GM18505 (cell line): ENCODE measurements around the gene FIBCD1.

Experiments
- ATAC-seq: cut with Tn5 transposase; IDR thresholded peaks from one replicate; pipeline ENCODE4 v1.9.1; 2021; ENCODE audit not compliant: unreplicated experiment
- POLR2A ChIP-seq: IDR thresholded peaks from 4 replicates; pipeline ENCODE4 v1.6.1; 2011; ENCODE audit warnings: borderline replicate concordance; ENCODE audit not compliant: insufficient read depth, insufficient read length; ENCODE audit errors: extremely low read depth

FIBCD1 gene, protein sequence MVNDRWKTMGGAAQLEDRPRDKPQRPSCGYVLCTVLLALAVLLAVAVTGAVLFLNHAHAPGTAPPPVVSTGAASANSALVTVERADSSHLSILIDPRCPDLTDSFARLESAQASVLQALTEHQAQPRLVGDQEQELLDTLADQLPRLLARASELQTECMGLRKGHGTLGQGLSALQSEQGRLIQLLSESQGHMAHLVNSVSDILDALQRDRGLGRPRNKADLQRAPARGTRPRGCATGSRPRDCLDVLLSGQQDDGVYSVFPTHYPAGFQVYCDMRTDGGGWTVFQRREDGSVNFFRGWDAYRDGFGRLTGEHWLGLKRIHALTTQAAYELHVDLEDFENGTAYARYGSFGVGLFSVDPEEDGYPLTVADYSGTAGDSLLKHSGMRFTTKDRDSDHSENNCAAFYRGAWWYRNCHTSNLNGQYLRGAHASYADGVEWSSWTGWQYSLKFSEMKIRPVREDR

DNA sequence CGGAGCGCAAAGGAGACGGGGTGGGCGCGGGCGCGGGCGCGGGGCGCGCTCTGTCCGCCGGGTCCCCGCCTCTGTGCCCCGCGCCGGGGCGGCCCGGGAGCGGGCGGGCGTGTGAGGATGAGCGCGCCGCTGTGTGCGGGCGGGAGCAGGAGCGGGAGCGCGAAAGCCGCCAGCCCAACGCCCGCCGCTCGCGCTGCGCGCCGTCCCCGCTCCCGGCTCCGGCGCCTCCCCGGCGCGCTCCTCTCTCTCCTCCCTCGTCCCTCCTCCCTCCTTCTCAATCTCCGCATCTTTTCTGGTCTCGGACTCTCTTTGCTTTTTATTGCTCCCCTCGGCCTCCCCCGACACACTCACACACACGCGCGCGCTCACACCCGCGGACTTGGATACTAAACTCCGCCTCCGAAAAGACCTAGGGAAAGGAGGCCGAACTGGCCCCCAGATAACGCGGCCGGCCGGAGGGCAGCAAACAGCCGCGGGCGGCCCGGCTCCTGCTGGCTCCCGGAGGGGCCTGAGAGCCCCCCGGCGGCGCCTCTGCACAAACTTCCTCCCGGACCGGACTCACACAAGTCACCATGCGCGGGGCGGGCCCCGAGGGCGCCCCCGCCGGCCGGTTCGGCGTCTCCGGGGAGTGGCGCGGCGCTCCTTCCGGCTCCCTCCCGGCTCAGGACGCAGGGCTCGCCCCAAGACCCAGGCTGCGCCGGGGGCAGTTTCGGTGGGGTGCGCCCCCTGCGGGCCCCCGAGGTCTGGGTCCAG, at the start of gene FIBCD1:
TSS of gene FIBCD1 (minus strand) at position 596 of the 753 bp plus-strand sequence. CDS start 640 bp downstream, outside the sequence.
- TF ChIP-seq POLR2A, result no peak
- ATAC-seq, result no peak

DNA sequence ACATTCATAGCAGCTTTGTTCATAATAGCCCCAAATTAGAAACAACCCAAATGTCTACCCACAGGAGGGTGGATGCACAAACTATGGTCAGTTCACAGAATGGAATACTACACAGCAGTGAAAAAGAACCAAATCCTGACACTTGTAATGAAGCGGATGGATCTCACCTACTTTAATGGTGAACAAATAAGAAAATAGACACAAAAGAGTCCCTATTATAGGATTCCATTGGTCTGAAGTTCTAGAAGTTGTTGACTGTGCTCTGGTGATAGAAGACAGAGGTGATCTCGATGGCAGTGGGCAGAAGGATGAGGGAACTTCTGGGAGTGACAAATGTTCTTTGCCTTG, 49.3 kb upstream of the FIBCD1 start:
- no peak for ATAC-seq
- no peak for TF ChIP-seq POLR2A

DNA sequence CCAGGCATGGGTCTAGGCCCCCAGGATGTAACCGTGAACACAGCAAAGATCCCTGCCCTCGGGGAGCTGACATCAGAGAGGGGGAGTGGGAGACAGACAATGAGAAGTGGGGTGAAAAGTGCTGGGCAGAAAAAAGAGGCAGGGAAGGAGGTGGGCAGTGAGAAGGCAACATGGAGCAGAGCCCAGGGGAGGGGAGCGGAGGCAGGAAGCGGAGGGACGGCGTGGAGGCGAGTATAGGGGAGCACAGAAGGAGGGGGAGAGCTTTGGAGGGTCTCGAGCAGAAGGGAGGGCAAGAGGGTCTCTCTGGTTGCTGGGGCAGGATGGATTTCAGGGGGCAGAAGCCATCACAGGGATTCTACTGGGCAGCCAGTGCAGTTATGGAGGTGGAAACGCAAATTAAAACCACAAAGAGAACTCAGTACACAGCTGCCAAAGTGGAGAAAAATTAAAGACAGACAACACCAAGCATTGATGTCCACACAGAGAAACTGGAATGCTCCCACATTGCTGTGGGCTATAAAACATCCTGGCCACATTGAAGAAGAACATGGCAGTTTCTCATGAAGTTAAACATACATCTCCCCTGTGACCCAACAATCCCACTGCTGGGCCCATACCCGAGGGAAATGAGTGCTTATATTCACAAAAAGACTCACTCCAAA, 48.8 kb upstream of the FIBCD1 start:
- no peak for TF ChIP-seq POLR2A
- ATAC-seq, result no peak

DNA sequence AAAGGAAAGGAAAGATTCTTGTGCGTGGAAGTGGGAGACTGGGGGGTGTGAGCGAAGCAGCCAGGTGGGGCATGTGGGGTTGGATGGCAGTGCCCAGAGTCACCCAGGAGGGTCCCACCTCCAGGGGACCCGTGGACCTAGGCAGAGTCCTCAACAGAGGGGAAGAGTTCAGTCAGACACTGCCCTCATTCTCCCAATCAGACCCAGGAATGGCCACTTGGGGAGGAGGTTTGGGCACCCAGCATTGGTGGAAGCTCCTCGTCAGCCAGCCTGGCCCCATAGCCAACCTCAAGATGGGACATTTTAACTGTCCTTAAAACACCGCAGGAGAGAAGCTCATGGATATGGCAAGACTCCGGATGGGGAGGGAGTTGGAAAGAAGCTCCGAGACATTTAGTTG, 48.0 kb upstream of the FIBCD1 start:
- ATAC-seq, result no peak
- TF ChIP-seq POLR2A, result no peak

DNA sequence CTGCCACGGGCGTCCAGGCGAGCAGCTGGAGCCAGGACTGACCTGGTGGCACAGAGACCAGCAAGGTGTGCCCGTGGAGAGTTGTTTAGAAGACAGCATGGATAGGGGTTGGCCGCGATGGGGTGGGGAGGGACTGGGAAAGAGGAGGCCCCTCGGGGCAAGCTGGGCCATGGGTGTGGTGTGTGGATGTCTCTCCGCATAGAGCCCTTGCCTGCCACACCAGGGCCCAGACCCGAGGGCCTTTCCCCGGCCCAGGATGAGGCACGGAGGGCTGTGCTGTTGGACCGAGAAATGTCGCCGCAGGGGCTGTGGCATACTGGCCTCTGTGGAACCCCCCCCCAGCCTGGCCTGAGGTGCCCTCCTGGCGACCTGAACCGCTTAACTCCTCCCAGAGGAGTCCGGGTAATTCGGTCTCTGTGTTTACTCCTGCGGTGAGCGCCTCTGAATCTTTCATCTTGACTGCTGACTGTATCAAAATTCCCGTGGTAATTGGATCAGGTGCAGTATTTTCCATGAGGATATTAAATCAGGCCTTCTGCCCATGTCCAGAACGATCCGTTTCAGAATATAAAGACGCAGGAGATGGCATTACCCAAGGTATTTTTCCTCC, 47.4 kb upstream of the FIBCD1 start:
- TF ChIP-seq POLR2A, result no peak

DNA sequence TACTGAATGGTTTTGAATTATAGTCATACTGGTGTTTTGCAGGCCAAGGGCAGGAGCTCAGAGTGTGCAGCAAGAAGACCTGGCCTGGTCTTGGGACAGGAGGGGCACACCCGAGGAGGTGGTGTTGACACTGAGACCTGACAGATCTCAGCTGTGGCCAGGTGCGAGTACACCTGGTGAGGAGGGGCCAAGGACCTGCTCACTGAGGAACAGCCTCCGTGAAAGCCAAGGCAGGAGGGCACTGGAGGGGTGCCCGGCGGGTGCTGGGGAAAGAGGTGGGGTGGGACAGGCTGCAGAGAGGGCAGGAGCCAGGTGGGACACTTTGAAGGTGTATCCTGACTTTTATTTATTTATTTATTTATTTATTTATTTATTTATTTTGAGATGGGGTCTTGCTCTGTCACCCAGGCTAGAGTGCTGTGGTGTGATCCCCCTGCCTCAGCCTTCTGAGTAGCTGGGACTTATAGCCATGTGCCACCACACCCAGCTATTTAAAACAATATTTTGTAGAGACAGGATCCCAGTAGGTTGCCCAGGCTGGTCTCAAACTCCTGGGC, 46.6 kb upstream of the FIBCD1 start:
- no peak for TF ChIP-seq POLR2A
- ATAC-seq, result no peak

More for the DNA sequence above, 47.4 kb upstream of the FIBCD1 start:
- no peak for ATAC-seq

DNA sequence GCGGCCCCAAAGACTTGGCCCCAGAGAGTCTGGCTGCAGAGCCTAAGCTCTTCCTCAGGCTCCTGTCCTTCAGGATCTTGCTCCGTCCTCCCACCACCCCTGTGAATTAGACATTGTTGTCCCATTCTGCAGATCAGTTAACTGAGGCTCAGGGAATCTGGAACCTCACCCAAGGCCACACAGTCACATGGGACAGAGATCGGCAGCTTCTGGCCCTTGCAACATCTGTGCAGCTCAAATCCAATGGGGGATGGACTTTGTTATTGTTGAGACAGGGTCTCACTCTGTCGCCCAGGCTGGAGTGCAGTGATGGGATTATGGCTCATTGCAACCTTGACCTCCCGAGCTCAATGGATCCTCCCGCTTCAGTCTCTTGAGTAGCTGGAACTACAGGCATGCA, 46.0 kb upstream of the FIBCD1 start:
- no peak for TF ChIP-seq POLR2A
- no peak for ATAC-seq

DNA sequence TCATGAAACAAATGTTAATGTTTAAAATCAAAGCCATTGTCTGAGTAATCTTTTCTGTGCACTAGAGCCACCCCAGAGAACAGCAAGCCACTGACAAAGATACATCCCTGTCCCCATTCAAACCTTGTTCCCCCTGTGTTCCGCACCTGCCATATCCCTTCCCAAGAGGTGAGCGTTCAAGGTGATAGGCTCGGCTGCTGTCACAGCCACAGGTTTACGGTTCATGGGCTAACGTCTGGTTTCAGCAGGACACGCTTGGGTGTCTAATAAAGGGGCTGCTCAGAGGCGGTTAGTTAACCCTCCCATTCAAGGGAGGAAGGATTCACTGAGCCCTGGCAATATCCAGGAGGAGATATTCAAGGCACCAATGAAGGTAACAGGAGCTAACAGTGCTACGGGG, 45.5 kb upstream of the FIBCD1 start:
- no peak for TF ChIP-seq POLR2A
- no peak for ATAC-seq

DNA sequence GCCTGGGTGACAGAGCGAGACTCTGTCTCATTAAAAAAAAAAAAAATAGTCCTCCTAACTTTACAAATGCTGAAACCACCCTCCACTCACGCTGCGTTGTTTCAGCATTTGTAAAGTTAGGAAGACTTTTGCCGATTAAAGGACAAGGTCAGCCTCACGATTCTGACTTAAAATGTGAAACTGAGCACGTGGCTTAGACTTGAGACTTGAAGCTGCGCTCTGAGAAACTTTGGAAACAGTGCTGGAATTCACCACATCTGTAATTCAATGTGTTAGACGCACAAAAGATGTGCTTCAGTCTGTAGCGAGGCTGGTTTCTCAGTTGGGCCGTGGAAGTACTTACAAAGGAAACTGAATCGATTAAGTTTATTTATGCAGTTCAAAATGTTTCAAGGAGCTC, 44.9 kb upstream of the FIBCD1 start:
- no peak for ATAC-seq
- TF ChIP-seq POLR2A, result no peak

DNA sequence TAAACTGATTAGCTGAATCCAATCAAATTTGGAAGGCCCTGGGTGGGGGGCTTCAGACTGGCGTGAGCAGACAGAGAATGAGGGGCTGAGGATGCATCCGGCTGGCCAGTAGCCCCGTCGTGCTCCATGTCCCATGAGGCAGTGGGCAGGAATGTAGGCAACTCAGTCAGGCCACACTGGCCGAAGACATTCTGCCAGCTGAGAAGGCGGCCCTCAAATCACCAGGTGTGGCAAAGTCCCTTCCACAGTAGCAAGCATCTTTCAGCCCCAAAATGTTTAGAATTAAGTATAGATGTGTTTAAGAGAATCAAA, 44.3 kb upstream of the FIBCD1 start:
- no peak for ATAC-seq
- TF ChIP-seq POLR2A, result no peak

DNA sequence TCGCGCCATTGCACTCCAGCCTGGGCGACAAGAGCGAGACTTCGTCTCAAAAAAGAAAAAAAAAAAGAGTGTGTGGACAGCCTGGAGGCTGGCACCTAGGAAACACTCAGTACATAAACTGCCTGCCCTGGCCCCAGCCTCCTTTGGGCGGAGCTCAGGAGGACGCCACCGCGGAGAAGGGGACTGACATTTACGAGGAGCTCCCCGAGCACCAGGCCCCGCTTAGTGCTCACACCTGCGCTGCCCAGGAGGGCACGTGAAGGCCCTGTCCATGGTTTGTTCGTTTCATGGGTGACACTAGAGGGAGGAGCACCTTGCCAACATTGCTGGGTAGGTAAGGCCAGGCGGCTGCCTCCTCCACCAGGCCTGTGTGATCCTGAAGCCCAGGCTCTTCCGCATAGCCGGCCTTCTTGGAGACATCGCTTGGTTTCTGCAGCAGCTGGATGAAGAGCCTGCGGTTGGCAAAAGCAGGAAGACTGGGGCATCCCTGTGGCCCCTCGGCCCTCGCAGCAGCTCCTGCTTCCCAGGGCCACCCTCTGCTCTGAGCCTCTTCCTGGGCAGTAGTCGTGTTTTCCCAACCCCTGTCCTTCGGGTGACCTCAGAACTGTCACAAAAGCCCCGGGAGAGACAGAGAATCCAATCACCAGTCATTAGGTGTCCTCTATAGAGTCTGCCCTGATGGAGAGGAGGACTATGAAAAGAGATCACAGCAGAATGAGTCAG, 43.8 kb upstream of the FIBCD1 start:
- no peak for TF ChIP-seq POLR2A
- ATAC-seq, result no peak

DNA sequence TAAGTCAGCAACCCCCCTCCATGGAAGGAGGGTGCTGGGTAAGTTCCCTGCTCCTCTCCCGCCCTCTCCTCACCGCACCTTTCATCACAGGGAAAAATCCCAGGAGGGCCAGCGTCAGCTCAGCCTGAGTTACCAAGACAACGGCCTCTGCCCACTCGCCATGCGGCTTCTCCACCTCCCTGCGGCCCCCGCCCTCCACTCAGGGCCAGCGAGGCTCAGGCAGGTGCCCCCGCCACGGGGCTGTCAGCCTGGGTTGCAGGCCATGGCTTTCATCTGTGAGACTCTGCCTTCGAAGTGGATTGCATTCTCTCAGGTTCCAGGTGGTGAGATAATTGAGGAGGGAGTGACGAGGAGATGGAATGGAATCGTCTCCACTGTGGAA, 42.7 kb upstream of the FIBCD1 start:
- ATAC-seq, result no peak
- TF ChIP-seq POLR2A, result no peak
